GM18907 (cell line): ENCODE results near the gene WDCP.
A peak's percentile ranks its signal among the peaks of the same experiment; 100 is the strongest.
"Not testable (repeated sequence)": the region's sequence is repeated elsewhere in the genome, so short reads cannot be mapped to it uniquely, and the experiment has no call there.

Source experiments
- ATAC-seq: cut with Tn5 transposase; IDR thresholded peaks from one replicate; pipeline ENCODE4 v1.9.1; 2021; ENCODE audit warnings: mild to moderate bottlenecking, moderate library complexity; ENCODE audit not compliant: unreplicated experiment

The WDCP gene

GRCh38 chr2:24046930-24047702 lies at the start of gene WDCP:
Gene WDCP (minus strand): TSS chr2:24047391. CDS start chr2:24039494, 7,897 bp downstream.
- peak; percentile 99 for ATAC-seq

GRCh38 chr2:24095171-24095677 lies 48.0 kb upstream of the WDCP start:
- ATAC-seq = not testable (repeated sequence)

DNA sequence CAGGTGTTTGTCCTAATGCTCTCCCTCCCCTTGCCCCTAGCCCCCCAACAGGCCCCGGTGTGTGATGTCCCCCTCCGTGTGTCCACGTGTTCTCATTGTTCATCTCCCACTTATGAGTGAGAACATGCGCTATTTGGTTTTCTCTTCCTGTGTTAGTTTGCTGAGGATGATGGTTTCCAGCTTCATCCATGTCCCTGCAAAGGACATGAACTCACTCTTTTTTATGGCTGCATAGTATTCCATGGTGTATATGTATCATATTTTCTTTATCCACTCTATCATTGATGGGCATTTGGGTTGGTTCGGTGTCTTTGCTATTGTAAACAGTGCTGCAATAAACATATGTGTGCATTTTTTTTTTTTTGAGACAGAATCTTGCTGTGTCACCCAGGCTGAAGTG lies 46.1 kb upstream of the WDCP start:
- not testable (repeated sequence) for ATAC-seq

- ATAC-seq = no peak
Measured at GRCh38 chr2:24088821-24089359, 41.7 kb upstream of the WDCP start.

- ATAC-seq = no peak
Measured at GRCh38 chr2:24087032-24087431, 39.8 kb upstream of the WDCP start.

- no peak for ATAC-seq
Measured at GRCh38 chr2:24086241-24086640, 39.0 kb upstream of the WDCP start.

GRCh38 chr2:24085200-24085489 lies 38.0 kb upstream of the WDCP start:
- ATAC-seq = no peak

DNA sequence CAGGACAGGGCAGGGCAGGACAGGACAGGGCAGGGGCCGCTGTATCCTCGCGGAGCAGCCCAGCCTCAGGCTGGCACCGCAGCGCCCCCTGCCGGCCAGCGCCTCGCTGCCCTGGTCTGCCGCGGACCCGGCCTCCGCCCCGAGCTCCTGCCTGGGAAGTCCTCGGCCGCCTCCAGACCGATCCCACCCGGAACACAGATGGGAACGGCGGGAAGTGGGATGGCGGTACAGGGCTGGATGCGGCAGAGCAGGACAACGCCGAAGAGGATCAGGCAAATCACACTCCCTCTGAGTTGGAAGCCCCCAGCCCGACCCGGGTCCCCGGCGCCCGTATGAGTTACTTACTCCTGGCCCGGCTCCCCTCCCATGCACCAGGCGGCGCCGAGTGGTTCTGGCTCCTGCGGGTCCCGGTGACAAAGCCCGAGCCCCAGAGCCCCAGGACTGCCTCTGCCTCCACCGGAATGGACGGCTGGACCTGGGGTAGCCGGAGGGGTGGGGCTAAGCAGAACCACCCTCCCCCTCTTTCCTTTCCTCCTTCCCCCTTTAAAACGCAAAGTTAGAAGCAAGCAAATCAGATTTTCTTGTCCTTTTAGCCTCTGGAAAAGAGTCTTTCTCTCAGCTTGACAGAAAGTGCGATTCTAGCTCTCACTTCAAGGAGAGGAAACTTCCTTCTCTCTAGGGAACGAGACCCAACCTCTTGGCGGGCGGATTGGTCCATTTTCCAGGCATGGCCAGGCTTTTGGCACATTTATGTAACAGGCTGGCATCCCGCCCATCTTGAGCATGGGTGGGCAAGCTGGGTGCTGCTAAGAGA lies 37.4 kb upstream of the WDCP start, which contains the start of gene TP53I3:
TSS of gene TP53I3 (minus strand) at position 449 of the 814 bp plus-strand sequence. CDS start 508 bp downstream, outside the sequence.
- ATAC-seq = peak; percentile 79

- peak; percentile 79 for ATAC-seq
Measured at GRCh38 chr2:24083567-24084385, 36.6 kb upstream of the WDCP start.

DNA sequence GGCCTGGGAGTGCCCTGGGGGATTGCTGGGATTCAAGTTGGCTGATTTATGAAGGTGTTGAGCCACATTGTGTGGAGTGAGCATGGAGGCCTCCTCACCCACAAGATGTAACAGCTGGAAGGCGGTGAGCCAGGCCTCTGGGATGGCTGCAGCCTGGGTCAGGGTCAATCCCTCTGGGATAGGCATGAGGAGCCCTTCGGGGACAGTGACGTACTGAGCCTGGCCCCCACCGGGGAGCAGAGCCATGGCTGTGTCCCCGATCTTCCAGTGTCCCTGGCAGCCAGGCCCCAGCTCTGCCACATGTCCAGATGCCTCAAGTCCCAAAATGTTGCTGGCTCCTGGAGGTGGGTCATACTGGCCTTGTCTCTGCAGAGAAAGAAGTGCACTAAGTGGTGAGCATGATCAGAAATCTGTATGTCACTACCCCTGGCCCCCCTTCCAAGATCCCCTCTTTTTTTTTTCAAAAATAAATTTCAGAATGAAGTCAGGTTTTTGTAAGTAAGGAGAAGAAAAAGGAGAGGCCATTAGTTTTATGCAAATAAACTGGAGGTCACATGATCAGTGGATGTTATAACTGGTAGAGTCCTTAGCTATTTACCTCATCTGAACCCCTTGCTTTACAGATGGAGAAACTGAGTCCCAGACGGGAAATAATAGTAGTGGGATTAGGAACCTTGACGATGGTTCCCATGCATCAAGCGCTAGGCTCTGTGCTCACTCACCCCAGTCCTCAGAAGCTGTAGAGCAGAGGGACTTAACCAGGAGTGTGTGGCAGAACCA lies 35.8 kb upstream of the WDCP start:
- no peak for ATAC-seq

DNA sequence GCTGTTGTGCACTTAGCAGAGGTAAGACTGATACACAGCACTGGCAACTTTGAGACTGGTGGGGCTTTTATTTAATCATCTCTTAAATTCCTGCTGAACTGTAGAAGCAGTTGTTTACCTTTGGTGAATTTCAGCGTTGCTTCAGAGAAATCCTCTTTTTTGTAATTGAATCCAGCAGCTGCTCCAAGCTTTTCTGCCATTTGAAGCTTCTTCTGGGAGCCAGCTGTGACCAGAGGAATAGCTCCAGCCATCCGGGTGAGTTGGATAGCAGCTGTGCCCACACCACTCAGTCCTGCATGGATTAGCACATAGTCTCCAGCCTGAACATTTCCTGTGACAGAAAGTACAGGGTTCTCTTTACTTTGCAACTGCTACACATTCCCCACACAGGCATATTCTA lies 33.5 kb upstream of the WDCP start:
- ATAC-seq = no peak

- ATAC-seq = no peak
Measured at GRCh38 chr2:24077879-24078278, 30.7 kb upstream of the WDCP start.

- ATAC-seq = no peak
Measured at GRCh38 chr2:24077535-24077877, 30.3 kb upstream of the WDCP start.

DNA sequence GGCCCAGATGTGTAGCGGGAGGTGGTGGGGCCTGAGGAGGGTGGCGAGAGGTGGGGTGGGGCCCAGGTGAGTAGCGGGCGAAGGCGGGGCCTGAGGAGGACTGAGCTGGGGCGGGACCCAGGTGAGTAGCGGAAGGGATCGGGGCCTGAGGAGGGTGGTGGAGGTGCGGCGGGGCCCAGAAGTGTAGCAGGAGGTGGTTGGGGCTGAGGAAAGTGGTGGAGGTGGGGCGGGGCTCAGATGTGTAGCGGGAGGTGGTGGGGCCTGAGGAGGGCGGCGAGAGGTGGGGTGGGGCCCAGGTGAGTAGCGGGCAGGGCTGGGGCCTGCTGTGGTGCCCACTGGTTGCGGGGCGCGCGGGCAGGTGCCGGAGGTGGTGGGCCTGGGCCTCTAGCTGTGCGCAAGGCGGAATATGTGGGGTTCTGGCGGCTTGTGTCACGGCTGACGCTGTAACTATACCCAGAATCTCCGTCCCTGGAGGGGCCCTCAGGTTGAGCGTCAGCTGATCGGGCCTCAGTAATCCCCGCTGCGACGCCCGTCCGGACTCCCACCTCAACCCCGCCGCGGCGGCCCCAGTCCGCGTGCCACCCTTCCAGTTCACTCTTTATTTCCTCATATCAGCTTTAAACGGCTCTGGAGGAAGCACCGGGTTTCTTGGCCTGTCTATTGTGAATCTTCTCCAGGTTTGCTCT lies 29.8 kb upstream of the WDCP start:
- peak; percentile 6 for ATAC-seq

DNA sequence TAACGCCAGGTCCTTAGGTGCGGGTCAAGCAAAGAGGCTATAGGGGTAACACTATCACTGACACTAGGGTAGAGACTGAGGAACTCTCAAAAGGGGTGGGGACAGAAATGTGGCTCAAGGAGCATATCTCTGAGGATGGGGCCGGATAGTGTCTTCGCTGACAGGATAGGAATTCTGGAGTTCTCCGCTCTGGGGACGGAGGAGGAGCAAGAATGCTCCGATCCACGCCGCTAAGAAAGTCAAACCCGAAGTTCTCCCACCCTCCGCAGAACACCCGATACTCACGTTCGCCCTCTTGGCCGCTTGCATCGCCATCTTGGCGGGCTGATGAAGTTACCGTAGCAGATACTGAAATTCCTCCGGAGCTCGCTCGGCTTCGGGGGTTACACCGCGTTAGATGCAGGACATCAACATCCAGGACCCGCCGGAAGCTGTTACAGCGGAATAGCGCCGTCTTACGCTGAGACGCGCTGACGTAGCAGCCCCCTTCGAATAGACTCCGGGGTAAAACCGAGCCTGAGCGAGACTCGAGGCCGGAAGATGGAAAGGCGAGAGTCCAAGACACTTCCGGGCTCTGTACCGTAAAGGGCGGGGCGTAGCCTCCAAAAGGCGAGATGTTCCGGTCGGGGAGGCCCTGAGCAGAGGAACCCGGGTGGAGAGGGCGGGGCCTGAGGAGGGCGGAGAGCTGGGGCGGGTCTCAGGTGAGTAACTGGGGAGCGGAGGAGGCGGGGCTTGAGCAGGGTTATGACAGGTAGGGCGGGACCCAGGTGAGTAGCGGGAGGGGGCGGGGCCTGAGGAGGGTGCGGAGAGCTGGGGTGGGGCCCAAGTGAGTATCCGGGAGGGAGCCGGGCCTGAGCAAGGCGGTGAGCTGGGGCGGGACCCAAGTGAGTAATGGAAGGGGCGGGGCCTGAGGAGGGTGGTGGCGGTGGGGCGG lies 29.0 kb upstream of the WDCP start, which contains the start of gene SF3B6:
TSS of gene SF3B6 (minus strand) at position 412 of the 934 bp plus-strand sequence. CDS start at position 315, 97 bp downstream.
- ATAC-seq = peak; percentile 93

- no peak for ATAC-seq
Measured at GRCh38 chr2:24075259-24075658, 28.1 kb upstream of the WDCP start.

DNA sequence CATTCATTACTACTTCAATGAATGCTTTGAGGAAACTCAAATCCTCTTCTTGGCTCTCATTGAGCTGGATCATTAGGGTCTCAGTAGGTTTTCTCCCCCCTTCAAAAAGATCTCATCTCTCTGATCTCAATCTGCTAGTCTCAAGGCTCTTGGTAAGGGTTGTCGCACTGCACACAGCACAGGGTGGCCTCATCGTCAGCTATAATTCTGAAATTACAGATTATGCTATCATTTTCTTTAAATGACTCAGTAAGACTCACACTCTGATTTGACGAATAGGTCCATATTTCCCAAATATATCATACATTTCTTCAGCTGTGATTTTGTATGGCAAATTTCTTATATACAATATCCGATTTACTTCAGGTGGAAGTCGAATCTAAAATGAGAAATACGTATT lies 26.6 kb upstream of the WDCP start:
- no peak for ATAC-seq

DNA sequence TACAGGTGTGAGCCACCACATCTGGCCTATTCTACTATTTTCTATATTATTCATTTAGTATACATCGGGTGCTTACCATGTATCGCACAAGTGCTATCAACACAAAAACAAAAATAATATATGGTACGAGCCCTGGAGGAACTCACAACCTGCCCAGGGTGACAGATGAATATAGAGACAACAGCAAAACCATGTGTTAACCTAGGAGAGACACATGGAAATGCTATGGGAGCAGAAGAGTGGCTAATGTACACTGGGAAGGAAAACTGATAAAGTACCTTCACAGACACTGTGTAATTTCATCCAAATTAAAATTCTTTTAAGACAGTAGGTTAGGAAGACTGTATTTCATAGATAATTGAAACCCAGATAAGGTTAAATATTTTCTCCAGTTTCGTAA lies 25.1 kb upstream of the WDCP start:
- ATAC-seq = no peak
